Right lobe of liver (tissue), 6 donors: Measurements from ENCODE around the gene FBXW5. TPM values are rescaled to one million over a fixed set of nuclear protein-coding genes. Genes with fewer than 3 reads are reported as not detected.

Source experiments
- ATAC-seq, 4 donors: fragments of 200-7000 bp; cut with Tn5 transposase; one replicate each; pipeline ENCODE4 v1.9.1; 2020; ENCODE audit warnings: mild to moderate bottlenecking in 4 of 4, moderate library complexity in 4 of 4
- DNase-seq, 3 donors: peaks; one replicate each; pipeline ENCODE4 v3.0.0-alpha.2; 2020
- H3K27ac ChIP-seq, 3 donors: fragments of 200-600 bp; one replicate each; pipeline ENCODE4 v1.8.0; 2022
- H3K27me3 ChIP-seq, 2 donors: fragments of 200-600 bp; one replicate each; pipeline ENCODE4 v1.8.0; 2022
- H3K36me3 ChIP-seq, 4 donors: fragments of 200-600 bp; sonication (generic) in 1 of 4; one replicate each; pipeline versions ENCODE4 v1.5.1 to v1.8.0; 2017 to 2022; ENCODE audit warnings: control low read depth in 1 of 4
- H3K4me1 ChIP-seq, 4 donors: fragments of 200-600 bp; sonication (generic) in 1 of 4; one replicate each; pipeline versions ENCODE4 v1.5.1 to v1.8.0; 2017 to 2022; ENCODE audit warnings: control low read depth in 1 of 4
- H3K4me3 ChIP-seq, 3 donors: fragments of 200-600 bp; one replicate each; pipeline ENCODE4 v1.8.0; 2022
- H3K9me3 ChIP-seq, 4 donors: fragments of 200-600 bp; sonication (generic) in 1 of 4; one replicate each; pipeline versions ENCODE4 v1.5.1 to v1.8.0; 2017 to 2022; ENCODE audit warnings: control low read depth in 1 of 4
- POLR2A ChIP-seq: fragments of 450-650 bp; IDR thresholded peaks from one replicate; pipeline ENCODE4 v1.6.1; 2017; ENCODE audit warnings: antibody characterized with exemption, mild to moderate bottlenecking
- WGBS: methylation state at CpG from one replicate; pipeline ENCODE4 v1.1.6; 2018; ENCODE audit warnings: low coverage, low lambda C conversion rate; ENCODE audit not compliant: insufficient coverage; ENCODE audit errors: missing lambda C conversion rate; 5-methylcytosine and 5-hydroxymethylcytosine counted together
- intact Hi-C, 2 donors: fragments of 100-400 bp; cut with DNase I; formaldehyde crosslinking; loops; one replicate each; pipeline versions ENCODE4 v1.11.2 to v1.14.1; 2022
- total RNA-seq, 6 experiments: library from RNA; depleted of rRNA in 2 of 6; stranded (reverse); fragments of >200 nt in 2 of 6; fragmentation: NEBNext Ultra II Directional in 3 of 6; extraction: Animal tissue kit (Norgen Biotek cat#: 25700) in 3 of 6; gene quantifications; one replicate each; pipeline versions ENCODE4 v1.1.0 to v1.2.4, GENCODE V29; 2016 to 2023
- TF ChIP-seq, protein P1 (sequence below), 4 donors: fragments of 200-600 bp in 3 of 4; fragments of 450-650 bp in 1 of 4; IDR thresholded peaks; one replicate each; pipeline versions ENCODE4 v1.5.1 to v1.8.0; 2016 to 2022; ENCODE audit warnings: antibody characterized with exemption in 4 of 4, mild to moderate bottlenecking in 2 of 4
- donor health status: DM: no; HTN: yes; CAD: no.
- donor health status: DM: no; HTN: no; CAD: no.
- donor health status: DM: no; HTN: no; CAD: no.
- donor health status: DM: no; HTN: yes; CAD: no.
- donor health status: DM: no; HTN: yes; CAD: no.

The FBXW5 gene
- total RNA-seq, 6 experiments from 2014 or later, result 84.0 to 290 (median 97.4) TPM

GRCh38 chr9:136990242-136990911 is 45.8 kb upstream of the FBXW5 start:
- DNase-seq (no peak), ATAC-seq (no peak)
- 72% methylated on average over 8 of the region's 10 CpGs for WGBS
- intact Hi-C loops, result no loop called here
- H3K27ac ChIP-seq, result no peak overlapping the region
- TF ChIP-seq, protein P1, sequence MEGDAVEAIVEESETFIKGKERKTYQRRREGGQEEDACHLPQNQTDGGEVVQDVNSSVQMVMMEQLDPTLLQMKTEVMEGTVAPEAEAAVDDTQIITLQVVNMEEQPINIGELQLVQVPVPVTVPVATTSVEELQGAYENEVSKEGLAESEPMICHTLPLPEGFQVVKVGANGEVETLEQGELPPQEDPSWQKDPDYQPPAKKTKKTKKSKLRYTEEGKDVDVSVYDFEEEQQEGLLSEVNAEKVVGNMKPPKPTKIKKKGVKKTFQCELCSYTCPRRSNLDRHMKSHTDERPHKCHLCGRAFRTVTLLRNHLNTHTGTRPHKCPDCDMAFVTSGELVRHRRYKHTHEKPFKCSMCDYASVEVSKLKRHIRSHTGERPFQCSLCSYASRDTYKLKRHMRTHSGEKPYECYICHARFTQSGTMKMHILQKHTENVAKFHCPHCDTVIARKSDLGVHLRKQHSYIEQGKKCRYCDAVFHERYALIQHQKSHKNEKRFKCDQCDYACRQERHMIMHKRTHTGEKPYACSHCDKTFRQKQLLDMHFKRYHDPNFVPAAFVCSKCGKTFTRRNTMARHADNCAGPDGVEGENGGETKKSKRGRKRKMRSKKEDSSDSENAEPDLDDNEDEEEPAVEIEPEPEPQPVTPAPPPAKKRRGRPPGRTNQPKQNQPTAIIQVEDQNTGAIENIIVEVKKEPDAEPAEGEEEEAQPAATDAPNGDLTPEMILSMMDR (IDR thresholded peaks at IDR 0.05), result no peak
- TF ChIP-seq POLR2A, result no peak
- H3K4me3 ChIP-seq, result no peak overlapping the region
- peaks cover 0 to 14% (median 4%) of the 10 kb centered on the region in 4 donors for H3K4me1 ChIP-seq
- no peaks in the 10 kb centered on the region for H3K36me3 ChIP-seq
- H3K27me3 ChIP-seq, result no peaks in the 10 kb centered on the region
- H3K9me3 ChIP-seq, result no peaks in the 10 kb centered on the region

DNA sequence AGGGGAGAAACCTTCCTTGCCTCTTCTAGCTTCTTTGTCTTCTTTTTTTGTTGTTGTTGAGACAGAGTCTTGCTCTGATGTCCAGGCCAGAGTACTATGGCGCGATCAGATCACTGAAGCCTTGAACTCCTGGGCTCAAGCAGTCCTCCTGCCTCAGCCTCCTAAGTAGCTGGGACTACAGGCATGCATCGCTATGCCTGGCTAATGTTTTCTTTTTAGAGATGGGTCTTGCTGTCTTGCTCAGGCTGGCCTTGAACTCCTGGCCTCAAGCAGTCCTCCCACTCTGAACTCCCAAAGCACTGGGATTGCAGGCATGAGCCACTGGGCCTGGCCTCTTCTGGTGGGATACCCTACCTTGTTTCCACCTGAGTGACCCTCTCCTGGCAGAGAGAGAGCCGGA is 44.3 kb upstream of the FBXW5 start:
- no peak overlapping the region for H3K27ac ChIP-seq
- TF ChIP-seq, protein P1 (IDR thresholded peaks at IDR 0.05), result no peak
- TF ChIP-seq POLR2A, result no peak
- ATAC-seq, result no peak
- DNase-seq, result no peak
- H3K4me1 ChIP-seq, result peaks cover 0 to 7% (median 3%) of the 10 kb centered on the region in 4 donors
- no peaks in the 10 kb centered on the region for H3K27me3 ChIP-seq
- no peaks in the 10 kb centered on the region for H3K9me3 ChIP-seq
- H3K36me3 ChIP-seq, result no peaks in the 10 kb centered on the region
- intact Hi-C loops, result no loop called here
- no peak overlapping the region for H3K4me3 ChIP-seq
- WGBS, result 100% methylated on average over 1 of the region's 4 CpGs

DNA sequence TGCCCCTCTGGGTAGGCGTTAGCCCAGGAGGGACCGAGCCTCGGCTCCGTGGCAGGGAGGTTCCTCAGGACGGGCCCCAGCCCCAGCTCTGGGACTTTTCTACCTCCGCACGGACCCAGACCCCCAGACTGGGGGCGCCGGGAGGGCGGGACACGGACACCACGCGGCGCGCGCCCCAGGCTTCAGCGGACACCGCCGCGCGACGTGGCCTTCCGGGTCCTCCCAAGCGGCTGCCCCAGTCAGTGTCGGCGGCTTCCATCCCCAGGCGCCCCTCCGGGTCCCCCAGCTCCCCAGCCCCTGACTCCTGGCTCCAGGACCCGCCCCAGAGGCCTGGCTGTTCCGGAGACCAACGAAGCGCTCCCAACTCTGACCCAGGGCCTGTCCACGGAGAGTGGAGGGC is 41.3 kb upstream of the FBXW5 start:
- H3K36me3 ChIP-seq, result no peaks in the 10 kb centered on the region

GRCh38 chr9:136985027-136985602 is 40.6 kb upstream of the FBXW5 start:
- intact Hi-C loops, result no loop called here
- no peak for ATAC-seq
- WGBS, result 26% methylated on average over 12 of the region's 48 CpGs

More for the DNA sequence above, 41.3 kb upstream of the FBXW5 start:
- no peaks in the 10 kb centered on the region for H3K27me3 ChIP-seq
- WGBS, result 35% methylated on average over 22 of the region's 33 CpGs
- no peaks in the 10 kb centered on the region for H3K9me3 ChIP-seq
- no peak for DNase-seq
- ATAC-seq, result no peak
- no peak overlapping the region for H3K27ac ChIP-seq
- TF ChIP-seq, protein P1 (IDR thresholded peaks at IDR 0.05), result no peak
- TF ChIP-seq POLR2A, result no peak
- intact Hi-C loops, result no loop called here
- no peaks in the 10 kb centered on the region for H3K4me1 ChIP-seq
- H3K4me3 ChIP-seq, result no peak overlapping the region

More at GRCh38 chr9:136985027-136985602, 40.6 kb upstream of the FBXW5 start:
- Histone ChIP-seq H3K4me1 (no peaks in the 10 kb centered on the region), H3K9me3 (no peaks in the 10 kb centered on the region), H3K36me3 (no peaks in the 10 kb centered on the region), H3K27me3 (no peaks in the 10 kb centered on the region), H3K27ac (no peak overlapping the region), H3K4me3 (no peak overlapping the region)
- no peak for DNase-seq
- TF ChIP-seq, protein P1 (IDR thresholded peaks at IDR 0.05), result no peak
- TF ChIP-seq POLR2A, result no peak
